Activated naive CD4-positive, alpha-beta T cell (primary cell): ENCODE measurements around the gene REST.
"Not testable (repeated sequence)": the region's sequence is repeated elsewhere in the genome, so short reads cannot be mapped to it uniquely, and the experiment has no call there.

ENCODE experiments used
- DNase-seq, 4 experiments: peaks; one replicate each; lab custom pipeline; 2025; lab: John Stamatoyannopoulos, UW

Gene REST

DNA sequence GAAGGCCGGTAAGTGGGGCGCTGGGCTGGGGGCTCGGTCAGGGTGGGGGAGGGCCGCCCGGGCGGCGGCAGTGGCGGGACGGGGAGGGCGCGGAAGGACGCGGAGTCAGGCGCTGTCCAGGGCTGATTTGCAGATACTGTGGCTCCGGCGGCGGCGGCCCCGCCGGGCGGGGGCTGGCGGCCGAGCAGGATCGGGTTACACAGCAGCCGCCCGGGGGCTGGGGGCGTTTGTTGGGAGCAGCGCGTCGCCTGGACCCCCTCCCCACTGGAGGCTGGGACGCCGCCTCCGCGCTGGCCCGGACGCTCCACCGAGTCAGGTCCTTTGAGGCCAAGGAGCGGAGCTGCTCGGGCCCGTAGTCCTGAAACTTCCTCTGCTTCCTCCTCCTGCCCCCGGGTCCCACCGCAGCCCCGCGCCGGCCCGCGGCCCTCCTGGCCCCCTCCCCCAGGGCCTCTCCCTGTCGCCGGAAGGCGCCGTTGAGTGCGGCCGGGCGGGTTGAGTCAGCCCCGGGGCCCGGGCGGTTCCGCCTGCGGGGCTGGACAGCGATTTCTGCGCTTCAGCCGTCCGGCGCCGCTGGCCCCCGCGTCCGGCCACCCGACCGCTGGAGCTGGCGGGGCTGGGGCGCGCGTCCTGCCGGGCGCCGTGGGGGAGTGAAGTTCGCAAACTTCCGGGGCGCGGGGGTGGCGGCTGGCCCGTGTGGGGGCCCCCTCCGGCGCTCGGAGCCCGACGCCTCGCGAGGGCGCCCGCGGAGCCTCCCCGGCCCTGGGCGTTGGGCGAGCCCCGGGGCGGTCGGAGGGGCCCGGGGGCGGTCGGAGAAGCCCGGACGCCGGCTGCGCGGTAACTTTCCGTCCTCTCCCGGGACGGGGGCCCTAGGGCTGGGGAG, 746 bp downstream of the REST start:
- DNase-seq: peak; percentile 42 to 74 (median 52)

DNA sequence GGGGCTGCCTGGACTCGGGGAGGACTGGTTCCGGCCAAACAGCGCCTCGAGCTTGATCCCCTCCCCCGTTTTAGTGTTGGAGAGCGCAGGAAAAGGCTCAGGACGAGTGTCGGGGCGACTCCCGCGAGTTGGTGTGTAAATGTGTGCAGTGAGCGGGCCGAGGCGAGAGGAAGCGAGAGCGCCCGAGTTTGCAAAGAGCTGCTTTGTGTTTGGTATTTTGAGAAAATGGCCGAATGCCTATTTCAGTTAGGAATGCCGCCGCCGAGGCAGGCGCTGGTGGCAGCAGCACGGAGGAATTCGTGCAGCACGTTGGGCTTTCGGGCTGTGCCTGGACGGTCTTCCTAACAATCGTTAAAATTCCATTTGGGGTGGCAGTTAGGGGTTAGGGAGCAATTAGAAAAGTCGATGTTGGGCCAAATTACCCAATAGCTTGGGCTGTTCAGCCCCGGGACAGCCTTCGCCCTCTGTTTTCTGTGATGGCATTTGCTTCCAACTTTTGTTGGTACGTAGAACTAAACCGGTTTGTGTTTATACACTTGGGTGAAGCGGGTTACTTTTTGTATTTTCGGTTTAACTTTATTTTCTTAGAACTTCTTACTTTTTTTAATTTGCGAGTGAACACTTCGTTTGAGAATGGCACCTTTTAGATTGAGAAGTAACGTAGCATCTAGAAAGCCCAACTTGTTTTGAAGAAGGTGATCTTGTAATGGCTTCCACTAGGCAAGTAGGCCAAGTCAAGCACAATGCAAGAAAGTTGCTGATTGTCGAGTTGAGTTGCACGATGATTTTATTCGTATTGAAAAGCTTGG, 1.6 kb downstream of the REST start:
- DNase-seq: peak in 2 of 4 experiments; percentile 42 to 44

DNA sequence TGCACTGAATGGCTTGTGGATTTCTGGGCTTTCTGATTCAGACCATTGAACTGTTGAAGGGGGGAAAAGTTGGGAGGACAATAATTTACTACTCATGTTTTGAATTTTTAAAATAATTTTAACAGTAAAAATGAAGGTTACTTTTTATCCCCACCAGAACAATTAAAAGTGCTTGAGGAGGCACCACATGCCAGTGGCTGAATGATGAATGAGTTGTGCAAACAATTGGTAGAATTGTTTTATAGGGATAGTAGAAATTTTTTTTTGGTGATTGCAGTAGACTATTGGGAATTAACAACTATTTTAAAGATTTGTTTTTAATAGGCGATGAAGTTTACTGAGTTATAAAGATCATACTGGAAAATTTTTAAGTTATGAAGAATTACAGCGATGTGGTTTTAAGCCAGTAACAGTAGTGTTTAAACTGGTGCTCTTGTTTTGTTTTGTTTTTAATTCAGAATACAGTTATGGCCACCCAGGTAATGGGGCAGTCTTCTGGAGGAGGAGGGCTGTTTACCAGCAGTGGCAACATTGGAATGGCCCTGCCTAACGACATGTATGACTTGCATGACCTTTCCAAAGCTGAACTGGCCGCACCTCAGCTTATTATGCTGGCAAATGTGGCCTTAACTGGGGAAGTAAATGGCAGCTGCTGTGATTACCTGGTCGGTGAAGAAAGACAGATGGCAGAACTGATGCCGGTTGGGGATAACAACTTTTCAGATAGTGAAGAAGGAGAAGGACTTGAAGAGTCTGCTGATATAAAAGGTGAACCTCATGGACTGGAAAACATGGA, 2.7 kb downstream of the REST start:
- DNase-seq: no peak

DNA sequence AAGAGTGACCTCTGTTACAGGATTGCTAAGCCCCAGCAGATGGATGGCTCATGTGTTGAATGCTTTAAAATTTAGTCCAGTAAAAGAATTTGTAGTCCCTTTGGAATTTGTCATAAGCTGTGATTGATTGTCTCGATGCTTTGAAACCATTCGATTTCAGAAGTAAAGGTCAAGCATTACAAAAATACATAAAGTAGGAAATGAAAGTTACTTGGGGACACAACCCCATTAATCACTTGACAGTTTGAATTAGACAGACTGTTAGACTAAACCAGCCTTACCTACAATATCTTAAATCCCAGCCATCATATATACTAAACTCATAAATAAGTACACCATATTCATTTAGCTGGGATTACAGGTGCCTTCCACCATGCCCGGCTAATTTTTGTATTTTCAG, 6.6 kb downstream of the REST start:
- no peak for DNase-seq

DNA sequence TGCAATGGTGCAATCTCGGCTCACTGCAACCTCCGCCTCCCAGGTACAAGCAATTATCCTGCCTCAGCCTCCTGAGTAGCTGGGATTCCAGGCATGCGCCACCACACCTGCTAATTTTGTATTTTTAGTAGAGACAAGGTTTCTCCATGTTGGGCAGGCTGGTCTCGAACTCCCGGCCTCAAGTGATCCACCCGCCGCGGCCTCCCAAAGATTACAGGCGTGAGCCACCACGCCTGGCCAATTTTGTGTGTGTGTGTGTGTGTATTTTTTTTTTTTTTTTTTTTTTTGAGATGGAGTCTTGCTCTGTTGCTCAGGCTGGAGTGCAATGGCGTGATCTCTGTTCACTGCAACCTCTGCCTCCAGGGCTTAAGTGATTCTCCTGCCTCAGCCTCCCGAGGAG, 7.3 kb downstream of the REST start:
- not testable (repeated sequence) for DNase-seq

DNA sequence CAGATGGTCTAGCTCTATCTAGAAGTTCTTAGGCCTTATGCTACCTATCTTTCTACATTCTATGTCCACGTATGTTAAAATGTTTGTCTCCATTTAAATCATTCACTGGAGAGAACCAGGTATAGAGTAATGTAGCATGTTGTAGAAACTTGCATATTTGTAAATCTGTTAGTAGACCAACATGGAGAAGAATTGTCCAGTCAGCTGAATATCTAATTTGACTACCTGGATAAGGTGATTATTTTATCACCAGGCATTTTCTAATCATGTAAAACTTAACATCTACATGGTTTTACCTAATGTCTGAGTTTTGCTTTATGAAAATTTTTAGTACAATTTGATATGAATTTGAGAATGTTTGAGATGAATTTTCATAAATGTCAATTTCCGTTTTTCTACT, 19.5 kb downstream of the REST start:
- DNase-seq: no peak

DNA sequence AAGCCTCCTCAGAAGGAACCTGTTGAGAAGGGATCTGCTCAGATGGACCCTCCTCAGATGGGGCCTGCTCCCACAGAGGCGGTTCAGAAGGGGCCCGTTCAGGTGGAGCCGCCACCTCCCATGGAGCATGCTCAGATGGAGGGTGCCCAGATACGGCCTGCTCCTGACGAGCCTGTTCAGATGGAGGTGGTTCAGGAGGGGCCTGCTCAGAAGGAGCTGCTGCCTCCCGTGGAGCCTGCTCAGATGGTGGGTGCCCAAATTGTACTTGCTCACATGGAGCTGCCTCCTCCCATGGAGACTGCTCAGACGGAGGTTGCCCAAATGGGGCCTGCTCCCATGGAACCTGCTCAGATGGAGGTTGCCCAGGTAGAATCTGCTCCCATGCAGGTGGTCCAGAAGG, 22.9 kb downstream of the REST start:
- DNase-seq: no peak

DNA sequence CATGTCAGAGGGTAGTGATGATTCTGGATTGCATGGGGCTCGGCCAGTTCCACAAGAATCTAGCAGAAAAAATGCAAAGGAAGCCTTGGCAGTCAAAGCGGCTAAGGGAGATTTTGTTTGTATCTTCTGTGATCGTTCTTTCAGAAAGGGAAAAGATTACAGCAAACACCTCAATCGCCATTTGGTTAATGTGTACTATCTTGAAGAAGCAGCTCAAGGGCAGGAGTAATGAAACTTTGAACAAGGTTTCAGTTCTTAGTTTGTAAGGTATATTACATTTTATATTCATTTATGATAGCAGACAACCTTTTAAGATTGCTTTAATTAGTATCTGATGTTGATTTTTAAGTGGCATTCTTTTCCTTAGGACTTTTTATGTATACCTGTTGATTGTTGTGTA, 24.2 kb downstream of the REST start:
- no peak for DNase-seq

DNA sequence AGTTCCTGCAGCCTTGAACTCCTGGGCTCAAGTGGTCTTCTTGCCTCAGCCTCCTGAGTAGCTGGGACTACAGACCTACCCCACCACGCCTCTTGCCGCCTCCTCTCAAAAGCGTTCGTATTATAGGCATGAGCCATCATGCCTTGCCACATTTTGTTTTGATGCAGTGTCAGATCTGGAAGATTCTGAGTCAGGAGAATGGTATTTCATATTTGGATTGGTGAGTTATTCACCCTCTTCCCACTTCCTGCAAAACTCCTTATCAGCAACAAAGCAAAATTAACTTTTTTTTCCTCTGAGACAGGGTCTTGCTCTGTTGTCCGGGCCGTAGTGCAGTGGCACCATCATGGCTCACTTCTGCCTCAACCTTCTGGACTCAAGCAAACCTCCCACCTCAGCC, 29.6 kb downstream of the REST start:
- no peak for DNase-seq

DNA sequence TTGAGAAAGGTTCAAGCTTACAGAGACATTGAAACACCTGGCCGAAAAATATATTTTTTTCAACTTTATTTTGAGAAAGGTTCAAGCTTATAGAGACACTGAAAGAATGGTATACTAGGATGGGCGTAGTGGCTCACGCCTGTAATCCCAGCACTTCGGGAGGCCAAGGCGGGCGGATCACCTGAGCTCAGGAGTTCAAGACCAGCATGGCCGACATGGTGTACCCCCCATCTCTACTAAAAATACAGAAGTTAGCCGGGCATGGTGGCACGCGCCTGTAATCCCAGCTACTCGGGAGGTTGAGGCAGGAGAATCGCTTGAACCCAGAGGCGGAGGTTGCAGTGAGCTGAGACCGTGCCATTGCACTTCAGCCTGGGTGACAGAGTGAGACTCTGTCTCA, 32.1 kb downstream of the REST start:
- DNase-seq: not testable (repeated sequence)

DNA sequence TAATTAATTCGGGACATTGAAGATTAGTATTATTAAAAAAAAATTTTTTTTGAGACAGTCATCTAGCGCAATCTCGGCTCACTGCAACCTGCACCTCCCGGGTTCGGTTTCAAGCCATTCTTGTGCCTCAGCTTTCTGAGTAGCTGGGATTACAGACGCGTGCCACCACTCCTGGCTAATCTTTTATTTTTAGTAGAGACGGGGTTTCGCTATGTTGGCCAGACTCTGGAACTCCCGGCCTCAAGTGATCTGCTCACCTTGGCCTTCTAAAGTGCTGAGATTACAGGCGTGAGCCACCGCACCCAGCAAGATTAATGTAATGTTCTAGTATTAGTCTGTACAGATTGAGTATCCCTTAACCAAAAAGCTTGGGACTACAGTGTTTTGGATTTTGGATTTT, 32.7 kb downstream of the REST start:
- no peak for DNase-seq

DNA sequence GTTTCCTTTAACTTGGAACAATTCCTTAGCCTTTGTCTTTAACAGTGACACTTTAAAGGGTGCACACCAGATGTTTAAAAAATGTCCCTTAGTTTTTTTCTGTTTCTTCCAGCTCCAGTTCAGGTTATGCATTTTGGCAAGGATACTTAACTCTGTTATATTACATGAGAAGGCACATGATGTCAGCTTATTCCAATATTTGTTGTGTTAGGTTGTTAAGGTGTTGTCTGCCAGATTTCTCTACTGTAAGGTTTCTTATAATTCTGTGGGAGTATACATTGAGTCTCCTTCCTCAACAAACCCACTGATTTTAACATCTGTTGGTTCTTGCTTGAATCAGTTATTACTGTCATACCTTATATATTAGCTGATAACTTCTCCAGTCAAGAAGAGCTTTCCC, 33.3 kb downstream of the REST start:
- DNase-seq: no peak

DNA sequence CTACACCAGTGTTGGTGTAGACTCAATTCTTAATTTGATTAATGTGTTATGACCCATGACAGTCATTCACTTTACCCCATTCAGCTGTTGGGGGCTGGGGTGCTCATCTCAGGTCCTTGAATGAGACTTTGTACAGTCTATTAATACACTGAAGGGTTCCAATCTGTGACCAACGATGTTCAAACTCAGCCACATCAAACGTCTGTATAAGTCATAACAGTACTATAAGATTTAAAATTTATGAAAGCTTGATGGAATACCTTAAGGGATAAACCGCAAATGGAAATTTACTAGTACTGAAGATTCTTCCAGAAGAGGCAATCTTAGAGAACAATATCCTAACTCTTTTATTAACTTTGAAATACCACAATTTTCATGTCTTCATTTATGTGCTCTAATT, 33.7 kb downstream of the REST start:
- no peak for DNase-seq

DNA sequence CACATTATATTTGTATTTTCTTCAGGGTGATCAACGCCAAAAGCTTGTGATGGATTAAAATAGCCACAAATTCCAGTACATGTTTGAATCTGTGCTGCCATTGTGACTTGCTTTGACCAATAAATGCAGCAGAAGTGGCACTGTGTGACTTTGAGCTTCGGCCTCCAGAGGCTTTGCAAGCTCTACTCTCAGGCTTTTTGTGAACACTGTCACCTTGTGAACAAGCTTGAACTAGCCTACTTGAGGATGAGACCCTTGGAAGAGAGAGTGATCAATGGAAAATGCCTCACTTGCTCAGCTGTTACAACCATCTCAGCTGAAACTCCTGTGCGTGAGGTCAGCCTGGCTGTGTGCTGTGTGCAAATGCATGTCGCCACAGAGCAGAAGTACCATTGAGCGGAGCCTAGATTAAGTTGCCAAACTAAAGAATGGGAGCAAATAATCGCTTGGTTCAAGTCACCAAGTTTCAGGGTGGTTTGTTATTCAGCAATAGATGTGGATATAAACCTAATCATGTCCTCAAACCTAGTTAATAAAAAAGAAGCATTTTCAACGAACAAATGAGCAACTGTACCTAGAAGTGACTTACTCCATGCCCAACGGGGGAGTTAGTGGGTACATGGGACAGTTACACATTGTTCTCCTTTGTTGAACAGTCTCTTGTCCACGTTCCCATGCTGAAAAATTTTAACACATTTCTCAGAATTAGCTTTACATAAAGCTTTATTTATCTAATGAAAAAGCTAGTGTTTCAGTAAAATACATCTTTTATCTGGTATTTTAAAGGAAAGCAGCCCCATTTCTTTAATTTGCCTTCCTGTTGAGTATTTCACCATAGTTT, 46.2 kb downstream of the REST start:
- no peak for DNase-seq

DNA sequence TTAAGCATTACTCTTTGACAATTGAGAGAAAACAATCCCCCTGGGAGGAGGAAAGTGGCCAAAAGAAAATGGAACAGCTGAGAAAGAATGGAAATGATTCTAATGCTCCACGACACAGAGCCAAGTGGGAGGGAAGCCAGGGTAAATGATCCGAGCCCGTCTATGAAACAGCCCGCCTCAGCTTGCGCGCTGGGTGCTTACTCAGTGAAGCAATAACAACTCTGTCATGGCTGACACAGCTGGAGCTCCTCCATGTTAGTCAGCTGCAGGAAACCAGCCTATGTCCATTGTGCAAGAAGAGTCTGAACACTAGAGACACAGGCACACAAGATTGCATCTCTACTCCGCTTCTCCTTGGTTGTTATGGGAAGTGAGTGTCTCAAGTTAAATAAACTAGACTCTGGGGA, 50.4 kb downstream of the REST start:
- DNase-seq: no peak

DNA sequence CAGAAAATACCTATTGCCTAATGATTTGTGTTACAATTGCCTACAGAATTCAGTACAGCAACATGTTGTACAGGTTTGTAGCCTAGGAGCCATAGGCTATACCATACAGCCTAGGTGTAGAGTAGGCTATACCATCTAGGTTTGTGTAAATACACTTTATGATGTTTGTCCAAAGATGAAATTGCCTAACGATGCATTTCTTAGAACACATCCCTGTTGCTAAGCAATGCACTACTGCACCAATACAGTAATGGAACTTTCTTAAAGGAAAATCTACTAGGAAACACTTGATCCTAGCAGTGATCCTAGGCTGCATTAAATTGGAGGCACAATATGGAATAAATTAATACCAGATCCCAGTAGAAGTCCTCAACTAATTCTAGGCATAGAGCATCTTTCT, 51.4 kb downstream of the REST start:
- no peak for DNase-seq

DNA sequence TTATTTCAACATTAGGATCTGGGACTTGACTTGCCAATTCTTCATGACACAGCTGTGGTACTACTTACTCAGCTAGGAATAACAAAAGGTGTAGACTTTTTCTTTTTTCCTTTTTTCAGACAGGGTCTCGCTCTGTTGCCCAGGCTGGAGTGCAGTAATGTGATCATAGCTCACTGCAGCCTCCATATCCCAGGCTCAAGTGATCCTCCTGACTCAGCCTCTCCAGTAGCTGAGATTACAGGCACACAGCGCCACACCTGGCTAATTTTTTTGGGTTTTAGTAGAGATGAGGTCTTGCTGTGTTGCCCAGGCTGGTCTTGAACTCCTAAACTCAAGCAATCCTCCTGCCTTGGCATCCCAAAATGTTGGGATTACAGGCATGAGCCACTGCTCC, 53.4 kb downstream of the REST start:
- DNase-seq: no peak

DNA sequence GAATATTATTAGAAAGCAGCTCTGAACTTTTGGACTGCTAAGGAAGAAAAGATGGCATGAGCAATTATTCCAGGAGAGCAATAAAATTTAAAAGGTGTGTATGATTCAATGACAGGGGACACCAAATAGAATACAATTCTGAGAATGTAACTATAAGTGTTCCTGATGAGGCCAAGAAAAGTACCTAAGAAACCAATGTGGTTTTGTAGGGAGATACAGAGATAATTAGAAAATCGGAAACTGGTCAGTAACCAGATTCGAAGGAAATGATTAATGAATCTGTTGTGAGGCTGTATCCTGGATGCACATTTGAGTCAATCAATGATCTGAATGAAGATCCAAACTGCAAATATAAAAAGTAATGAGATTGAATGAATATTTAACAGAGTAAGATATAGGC, 63.7 kb downstream of the REST start:
- no peak for DNase-seq

DNA sequence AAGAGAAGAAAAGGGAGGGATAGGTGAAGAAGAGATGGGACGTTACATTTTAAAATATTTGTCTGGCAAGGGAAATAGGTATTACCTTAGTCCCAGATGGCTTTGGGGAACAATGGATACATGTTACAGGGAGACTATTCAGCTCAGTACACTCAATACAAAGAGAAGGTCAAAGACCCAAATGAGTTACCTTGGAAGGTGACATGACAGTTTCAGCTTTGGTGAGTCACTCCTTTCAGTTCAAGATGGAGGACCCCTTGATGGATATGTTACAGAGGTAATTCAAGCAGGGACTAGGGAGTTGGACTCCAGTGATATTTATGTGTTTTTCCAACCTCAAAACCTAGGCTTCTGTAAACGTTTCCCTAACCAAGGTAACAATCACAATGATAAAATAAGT, 64.7 kb downstream of the REST start:
- no peak for DNase-seq

DNA sequence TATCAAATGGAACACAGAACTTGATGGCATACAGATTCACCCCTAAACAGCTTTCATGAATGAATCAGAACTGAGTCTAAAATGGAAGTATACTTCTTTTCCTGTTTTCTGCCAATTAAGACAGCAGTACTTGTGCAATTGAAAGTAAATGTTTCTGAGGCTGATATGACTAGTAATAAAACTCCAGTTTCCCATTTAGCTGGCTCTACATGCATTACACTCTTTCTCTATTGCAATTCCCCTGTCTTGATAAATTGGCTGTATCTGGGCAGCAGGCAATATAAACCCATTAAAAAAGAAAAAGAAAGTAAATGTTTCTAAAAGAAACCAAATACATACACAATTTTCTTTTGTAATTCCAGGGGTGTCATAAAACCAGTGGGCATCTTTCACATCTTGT, 65.1 kb downstream of the REST start:
- no peak for DNase-seq

DNA sequence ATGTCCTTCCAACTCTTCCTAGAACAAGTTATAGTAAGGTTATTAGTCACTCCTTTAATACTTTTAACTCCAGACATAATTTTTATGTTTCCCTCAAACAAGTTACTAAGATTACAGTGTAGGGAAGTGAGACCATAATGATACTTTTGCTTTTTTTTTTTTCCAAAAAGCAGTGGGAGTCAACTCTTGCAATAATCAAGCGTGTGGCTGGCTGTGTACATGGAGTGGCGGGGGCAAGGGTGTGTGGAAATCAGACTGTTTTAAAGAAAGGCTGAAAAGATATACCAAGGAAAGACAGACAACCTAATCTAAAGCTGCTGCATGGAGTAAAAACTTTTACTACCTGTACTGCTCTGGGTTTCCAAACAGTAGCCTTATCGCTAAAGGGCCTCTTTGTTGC, 65.6 kb downstream of the REST start:
- DNase-seq: no peak
